ENCODE data around the gene FAM174B.

DNA sequence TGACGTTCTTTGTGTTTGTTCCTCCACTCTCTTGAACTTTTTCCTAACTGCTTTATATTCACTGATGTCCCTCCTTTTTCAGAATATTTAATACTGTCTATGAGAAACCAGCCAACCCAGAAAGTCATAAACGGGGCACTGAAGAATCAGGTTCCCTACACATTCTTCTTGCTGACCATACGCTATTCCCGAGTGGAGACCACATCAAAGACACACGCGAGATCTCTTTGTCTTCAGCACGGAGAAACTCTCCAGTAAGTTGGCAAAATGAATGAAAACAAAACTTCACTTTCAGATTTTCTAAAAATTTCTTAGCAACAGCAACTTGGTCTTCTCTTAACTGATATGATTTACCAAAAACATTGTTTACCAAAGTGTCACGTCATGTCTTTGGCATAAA, 22.6 kb downstream of the FAM174B start:
- TF ChIP-seq POLR2AphosphoS5 (IDR thresholded peaks at IDR 0.05; ENCODE audit: low read depth, low read length) = no peak
- TF ChIP-seq REST (IDR thresholded peaks at IDR 0.05; ENCODE audit: insufficient read depth in 1 of 2, low read depth in 2 of 2, low read length in 2 of 2) = no peak
- TF ChIP-seq SIN3A (IDR thresholded peaks at IDR 0.05; ENCODE audit: borderline replicate concordance, insufficient read depth, low read length) = no peak
